Measurements from ENCODE around the gene KRT20.
"Not testable (repeated sequence)": the region's sequence is repeated elsewhere in the genome, so short reads cannot be mapped to it uniquely, and the experiment has no call there.

- TF ChIP-seq POLR2A, CTCF (IDR thresholded peaks at IDR 0.05): not testable (repeated sequence)
These were observed 32.1 kb upstream of the KRT20 start for GRCh38 chr17:40917116-40917515.
